Neural cell (in vitro differentiated cells): ENCODE data around the gene CCDC81.

Experiments
- CTCF ChIP-seq: fragments of 450-650 bp; IDR thresholded peaks from 2 replicates; pipeline ENCODE4 v1.5.1; 2014; ENCODE audit warnings: antibody characterized with exemption, mild to moderate bottlenecking, moderate library complexity; ENCODE audit not compliant: poor library complexity, severe bottlenecking
- EP300 ChIP-seq: fragments of 450-650 bp; conservative IDR thresholded peaks from 2 replicates; pipeline ENCODE4 v1.6.1; 2014; ENCODE audit warnings: antibody characterized with exemption, mild to moderate bottlenecking, moderate library complexity; ENCODE audit not compliant: poor library complexity, severe bottlenecking
- POLR2AphosphoS5 ChIP-seq: IDR thresholded peaks from 2 replicates; pipeline ENCODE4 v1.6.1; 2012

- TF ChIP-seq POLR2AphosphoS5: no peak
- TF ChIP-seq EP300: no peak
- TF ChIP-seq CTCF: no peak
Observed at GRCh38 chr11:86463955-86464354, 89.3 kb downstream of the CCDC81 start.
